Measurements from ENCODE around the gene HMCN1.

- TF ChIP-seq, protein P1, sequence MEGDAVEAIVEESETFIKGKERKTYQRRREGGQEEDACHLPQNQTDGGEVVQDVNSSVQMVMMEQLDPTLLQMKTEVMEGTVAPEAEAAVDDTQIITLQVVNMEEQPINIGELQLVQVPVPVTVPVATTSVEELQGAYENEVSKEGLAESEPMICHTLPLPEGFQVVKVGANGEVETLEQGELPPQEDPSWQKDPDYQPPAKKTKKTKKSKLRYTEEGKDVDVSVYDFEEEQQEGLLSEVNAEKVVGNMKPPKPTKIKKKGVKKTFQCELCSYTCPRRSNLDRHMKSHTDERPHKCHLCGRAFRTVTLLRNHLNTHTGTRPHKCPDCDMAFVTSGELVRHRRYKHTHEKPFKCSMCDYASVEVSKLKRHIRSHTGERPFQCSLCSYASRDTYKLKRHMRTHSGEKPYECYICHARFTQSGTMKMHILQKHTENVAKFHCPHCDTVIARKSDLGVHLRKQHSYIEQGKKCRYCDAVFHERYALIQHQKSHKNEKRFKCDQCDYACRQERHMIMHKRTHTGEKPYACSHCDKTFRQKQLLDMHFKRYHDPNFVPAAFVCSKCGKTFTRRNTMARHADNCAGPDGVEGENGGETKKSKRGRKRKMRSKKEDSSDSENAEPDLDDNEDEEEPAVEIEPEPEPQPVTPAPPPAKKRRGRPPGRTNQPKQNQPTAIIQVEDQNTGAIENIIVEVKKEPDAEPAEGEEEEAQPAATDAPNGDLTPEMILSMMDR (IDR thresholded peaks at IDR 0.05) = no peak
- TF ChIP-seq POLR2AphosphoS5 (IDR thresholded peaks at IDR 0.05) (no peak), POLR2A (IDR thresholded peaks at IDR 0.05) (no peak)
Measured at GRCh38 chr1:185821612-185822385, 87.6 kb downstream of the HMCN1 start.

Data from stomach (tissue), 4 donors.